Neural cell (in vitro differentiated cells): Measurements from ENCODE around the gene FBL.

Experiments
- EP300 ChIP-seq: fragments of 450-650 bp; conservative IDR thresholded peaks from 2 replicates; pipeline ENCODE4 v1.6.1; 2014; ENCODE audit warnings: antibody characterized with exemption, mild to moderate bottlenecking, moderate library complexity; ENCODE audit not compliant: poor library complexity, severe bottlenecking
- EZH2 ChIP-seq: fragments of 200-600, 300-800 bp; shearing (Covaris generic), sonication (generic); IDR thresholded peaks from 2 replicates; pipeline ENCODE4 v1.6.1; 2014; ENCODE audit warnings: antibody characterized with exemption, low read length, borderline replicate concordance, mild to moderate bottlenecking; ENCODE audit not compliant: insufficient read depth, poor library complexity, severe bottlenecking
- MXI1 ChIP-seq: fragments of 450-650 bp; conservative IDR thresholded peaks from 2 replicates; pipeline ENCODE4 v1.6.1; 2014; ENCODE audit warnings: antibody characterized with exemption, mild to moderate bottlenecking; ENCODE audit not compliant: poor library complexity, severe bottlenecking
- SMC3 ChIP-seq: fragments of 450-650 bp; conservative IDR thresholded peaks from 2 replicates; pipeline ENCODE4 v1.6.1; 2014; ENCODE audit warnings: antibody characterized with exemption, mild to moderate bottlenecking, moderate library complexity; ENCODE audit not compliant: poor library complexity
- TF ChIP-seq, protein P1 (sequence below): fragments of 450-650 bp; IDR thresholded peaks from 2 replicates; pipeline ENCODE4 v1.5.1; 2014; ENCODE audit warnings: antibody characterized with exemption, mild to moderate bottlenecking, moderate library complexity; ENCODE audit not compliant: poor library complexity, severe bottlenecking

DNA sequence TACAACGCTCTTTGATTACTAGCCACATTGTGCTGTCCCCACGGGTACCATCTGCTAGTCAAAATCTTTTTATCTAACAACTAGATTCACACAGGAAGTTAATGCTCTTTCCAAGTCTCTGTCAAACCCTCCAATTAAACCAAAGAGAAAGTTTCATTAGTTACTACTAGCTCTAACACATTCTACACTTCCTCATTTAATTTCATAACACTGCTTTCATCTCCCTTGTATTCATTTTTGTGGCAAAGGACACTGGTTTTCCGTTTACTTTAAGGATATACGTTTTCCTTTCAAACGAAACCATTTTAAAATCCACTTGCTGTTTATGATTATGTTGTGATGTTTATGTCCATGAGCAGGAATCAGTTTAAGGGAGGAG, 17.5 kb downstream of the FBL start:
- TF ChIP-seq, protein P1, sequence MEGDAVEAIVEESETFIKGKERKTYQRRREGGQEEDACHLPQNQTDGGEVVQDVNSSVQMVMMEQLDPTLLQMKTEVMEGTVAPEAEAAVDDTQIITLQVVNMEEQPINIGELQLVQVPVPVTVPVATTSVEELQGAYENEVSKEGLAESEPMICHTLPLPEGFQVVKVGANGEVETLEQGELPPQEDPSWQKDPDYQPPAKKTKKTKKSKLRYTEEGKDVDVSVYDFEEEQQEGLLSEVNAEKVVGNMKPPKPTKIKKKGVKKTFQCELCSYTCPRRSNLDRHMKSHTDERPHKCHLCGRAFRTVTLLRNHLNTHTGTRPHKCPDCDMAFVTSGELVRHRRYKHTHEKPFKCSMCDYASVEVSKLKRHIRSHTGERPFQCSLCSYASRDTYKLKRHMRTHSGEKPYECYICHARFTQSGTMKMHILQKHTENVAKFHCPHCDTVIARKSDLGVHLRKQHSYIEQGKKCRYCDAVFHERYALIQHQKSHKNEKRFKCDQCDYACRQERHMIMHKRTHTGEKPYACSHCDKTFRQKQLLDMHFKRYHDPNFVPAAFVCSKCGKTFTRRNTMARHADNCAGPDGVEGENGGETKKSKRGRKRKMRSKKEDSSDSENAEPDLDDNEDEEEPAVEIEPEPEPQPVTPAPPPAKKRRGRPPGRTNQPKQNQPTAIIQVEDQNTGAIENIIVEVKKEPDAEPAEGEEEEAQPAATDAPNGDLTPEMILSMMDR: no peak
- no peak for TF ChIP-seq EP300
- no peak for TF ChIP-seq EZH2
- no peak for TF ChIP-seq SMC3
- no peak for TF ChIP-seq MXI1
